Stimulated activated CD4-positive, alpha-beta T cell treated with anti-CD3 and anti-CD28 coated beads, Interleukin-2, amount 100 ng/mL, for 24 hours (primary cell): ENCODE data around the gene CNDP1.

Experiments used
- DNase-seq, 2 donors: peaks; one replicate each; pipeline ENCODE4 v3.0.0-alpha.2; 2020

The CNDP1 gene

DNA sequence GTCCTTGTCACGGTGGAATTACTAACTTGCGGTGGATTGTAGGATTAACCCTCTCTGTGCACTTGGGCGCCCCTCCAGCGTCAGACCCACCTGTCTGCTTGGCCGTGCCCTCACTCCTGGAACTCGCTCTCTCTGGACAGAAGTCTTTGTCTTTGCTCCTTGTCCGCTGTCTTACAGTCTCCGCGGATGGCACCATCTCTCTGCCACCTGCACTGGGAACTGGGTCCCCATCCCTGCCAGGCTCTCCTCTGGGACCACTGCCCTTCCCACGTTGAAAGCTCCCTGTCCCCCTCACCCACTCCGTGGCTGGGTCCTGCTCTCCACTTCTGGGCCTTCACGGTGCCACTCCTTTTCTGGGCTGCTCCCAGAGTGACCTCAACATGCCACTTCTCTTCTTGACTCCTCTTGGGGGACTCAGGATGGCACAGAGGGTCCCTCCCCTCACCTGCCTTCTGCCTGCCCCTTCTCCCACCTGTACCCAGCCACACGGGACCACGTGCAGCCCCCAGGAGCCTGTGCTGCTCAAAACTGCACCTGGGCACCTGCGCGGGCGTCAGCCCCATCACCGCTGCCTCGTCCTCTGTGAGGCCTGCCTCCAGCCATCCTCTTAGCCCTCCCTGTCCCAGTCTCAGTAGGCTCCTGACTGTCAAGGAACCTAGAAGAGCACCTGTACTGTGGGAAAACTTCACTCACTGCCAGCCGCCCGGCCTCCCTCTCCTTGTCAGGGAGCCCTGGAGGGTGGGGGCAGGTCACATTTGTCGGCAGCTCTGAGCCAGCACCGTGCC lies 27.0 kb upstream of the CNDP1 start:
- DNase-seq, result no peak

DNA sequence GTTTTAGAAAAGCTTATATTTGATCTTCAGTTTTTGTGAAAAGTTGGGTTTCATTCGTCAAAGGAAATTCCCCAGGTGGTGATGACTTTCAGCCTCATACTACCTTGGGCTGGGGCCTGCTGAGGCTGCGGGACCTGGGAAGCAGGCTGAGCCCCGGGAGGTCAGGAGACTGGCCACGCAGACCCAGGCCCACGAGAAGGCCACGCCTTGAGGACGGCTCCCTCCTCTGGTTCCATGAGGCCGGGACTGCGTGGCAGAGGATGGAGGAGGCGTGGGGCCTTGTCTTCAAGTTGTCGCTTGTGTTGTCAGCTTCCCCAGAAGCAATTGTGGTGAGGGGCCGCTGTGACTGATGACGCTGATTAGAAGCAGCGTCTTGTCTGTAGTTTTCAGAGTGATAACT lies 26.4 kb upstream of the CNDP1 start:
- DNase-seq, result no peak

DNA sequence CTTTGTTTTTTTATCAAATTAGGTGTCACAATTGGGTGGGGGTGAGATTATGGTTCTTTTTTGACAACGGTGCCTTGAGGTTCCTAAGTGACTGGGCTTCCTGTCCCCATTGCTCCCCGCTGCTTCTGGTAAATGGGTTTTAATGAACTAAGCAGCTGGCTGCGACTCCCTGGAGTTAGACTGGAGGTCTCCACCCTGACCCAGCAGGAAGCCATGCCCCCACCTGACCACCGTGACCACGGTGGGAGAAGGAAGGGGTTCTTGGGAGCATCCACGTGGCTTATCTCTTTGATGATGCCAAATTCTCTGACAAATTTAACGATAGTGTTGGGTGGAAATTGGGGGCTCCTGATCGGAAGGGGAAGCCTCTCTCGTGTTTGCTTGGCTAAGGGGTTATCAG lies 25.9 kb upstream of the CNDP1 start:
- DNase-seq, result no peak

DNA sequence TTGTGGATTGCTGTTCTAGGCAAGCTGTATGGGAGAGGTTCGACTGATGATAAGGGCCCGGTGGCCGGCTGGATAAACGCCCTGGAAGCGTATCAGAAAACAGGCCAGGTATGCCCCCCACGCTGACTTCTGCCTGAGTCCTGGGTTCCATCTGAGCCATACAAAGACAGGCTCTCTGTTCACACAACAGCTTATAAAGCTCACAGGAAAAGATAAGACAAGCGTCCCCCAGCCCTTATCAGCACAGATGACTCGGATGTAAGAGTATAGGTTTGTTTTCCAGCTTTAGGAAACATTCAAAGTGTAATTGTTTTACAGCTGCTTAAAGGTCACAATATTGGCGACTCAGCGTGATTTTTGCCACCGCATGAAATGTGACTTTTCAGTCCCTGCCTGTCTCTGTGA lies 25.5 kb upstream of the CNDP1 start:
- DNase-seq, result no peak

DNA sequence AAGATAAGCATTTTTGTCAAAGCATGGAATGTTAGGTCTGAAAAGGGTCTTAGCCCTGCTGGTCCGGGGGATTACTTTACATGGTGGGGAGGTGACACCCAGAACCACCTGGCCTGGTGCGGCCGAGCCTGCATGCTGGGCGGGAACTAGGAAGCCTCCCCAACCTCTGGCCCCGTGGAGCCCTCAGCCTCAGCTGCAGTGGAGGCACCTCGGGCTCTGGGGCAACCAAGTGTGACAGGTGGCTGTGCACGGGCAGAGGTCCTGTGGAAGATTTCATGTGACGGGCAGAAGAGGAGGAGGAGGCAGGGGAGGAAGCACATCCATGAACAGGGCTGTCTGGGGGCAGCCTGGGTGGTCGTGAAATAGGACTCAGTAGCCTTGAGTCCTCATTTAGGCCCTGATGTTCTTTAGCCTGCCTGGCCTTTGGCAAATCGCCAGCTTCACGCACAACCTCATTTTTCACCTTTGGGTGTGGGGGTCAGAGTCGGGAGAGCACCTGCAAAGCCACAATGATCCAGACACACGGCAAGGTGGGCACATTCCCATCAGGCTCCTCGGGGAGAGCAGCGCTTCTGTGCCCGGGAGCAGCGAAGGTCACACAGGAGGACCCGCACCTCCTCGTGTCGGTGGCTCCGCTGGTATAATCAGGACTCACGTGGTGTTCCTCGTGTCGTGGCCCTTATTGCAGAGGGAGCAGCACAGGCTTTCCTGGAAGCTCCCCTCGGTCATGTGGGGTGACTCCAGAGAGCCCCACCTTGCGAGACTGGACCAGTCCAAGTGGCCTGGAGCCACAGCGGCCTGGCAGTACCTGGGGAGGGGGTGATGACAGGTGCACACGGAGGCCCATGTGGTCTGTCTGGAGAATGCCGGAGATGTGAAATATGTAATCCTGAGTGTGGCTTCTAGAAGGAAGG lies 24.2 kb upstream of the CNDP1 start:
- no peak for DNase-seq

DNA sequence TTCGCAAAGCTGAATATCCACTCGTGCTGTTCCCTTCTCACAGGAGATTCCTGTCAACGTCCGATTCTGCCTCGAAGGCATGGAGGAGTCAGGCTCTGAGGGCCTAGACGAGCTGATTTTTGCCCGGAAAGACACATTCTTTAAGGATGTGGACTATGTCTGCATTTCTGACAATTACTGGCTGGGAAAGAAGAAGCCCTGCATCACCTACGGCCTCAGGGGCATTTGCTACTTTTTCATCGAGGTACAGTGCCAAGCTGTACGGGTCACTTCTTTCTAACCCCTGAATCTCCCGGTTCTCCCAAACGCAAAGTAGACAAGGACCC lies 23.6 kb upstream of the CNDP1 start:
- no peak for DNase-seq

DNA sequence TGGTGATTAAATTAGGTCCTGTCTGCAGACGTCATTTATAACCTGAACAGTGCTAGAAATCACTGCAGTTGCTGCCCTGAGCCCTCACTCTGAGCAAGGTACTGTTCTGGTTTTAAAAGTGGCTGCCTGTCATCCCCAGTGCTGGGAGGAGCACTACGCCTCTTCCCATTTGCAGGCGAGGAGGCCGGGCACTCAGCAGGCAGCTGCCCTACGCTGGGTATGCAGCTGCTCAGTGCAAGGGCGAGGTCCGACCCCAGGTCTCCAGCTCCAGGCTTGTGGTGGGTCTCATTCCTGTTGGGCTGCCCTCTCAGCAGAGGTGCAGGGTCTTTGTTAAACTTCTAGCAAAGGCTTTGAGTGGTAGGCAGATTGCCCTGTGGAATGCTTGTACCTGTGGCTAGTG lies 22.5 kb upstream of the CNDP1 start:
- no peak for DNase-seq

DNA sequence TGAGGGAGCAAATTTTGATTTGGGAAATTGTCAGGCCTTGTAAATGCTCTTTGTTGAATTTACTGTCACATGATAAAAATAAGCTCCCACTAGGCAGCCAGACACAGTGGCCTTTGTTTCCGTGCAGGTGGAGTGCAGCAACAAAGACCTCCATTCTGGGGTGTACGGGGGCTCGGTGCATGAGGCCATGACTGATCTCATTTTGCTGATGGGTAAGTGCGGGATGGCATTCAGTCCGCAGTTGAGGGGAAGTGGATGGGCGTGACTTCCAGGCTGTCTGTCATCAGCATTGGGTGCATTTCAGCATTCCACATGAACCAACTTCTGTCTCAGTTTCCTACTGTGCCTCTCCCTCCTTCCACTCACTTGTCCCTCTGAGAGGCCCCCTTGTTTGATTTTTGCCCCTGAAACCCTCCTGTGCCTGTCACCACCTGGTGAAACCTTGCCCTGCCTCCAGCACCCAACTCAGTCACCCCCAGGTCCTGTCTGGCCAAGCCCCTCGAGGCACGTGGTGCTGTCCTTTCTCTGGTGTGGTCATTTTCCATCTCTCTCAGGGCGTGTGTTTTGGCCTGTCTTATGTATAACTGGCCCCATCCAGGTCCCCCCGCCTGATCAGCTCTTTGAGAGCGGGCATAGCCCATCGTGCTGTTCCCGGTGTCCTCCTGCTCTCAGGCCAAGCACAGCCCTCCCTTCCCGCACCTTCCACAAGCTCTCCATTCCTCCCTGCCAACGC lies 21.8 kb upstream of the CNDP1 start:
- no peak for DNase-seq

DNA sequence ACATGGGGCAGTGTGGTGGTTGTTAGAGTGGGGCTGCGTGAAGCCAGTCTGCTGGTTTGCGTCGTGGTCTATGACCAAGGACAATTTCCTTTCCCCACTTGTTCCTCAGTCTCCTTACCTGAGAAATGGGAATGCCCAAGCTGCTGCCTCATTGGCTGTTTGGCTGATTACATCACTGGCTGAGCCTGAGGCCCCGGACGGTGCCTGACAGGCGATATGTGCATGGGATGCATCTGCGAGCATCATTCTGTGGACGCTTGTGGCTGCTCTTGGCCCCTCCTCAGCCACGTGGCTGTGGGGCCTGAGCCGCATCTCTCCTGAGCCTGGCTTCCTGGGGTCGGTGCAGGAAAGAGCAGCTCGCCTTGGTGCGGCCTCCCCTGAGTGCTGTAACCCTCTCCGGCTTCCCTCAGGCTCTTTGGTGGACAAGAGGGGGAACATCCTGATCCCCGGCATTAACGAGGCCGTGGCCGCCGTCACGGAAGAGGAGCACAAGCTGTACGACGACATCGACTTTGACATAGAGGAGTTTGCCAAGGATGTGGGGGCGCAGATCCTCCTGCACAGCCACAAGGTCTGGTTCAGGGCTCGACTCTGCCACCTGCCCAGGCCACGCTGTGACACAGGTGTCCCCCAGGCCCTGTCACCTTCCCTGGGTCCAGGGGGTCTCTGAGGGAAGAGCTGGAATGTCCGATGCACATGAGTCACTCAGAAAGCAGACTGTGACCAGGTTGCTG lies 21.0 kb upstream of the CNDP1 start:
- DNase-seq, result no peak

DNA sequence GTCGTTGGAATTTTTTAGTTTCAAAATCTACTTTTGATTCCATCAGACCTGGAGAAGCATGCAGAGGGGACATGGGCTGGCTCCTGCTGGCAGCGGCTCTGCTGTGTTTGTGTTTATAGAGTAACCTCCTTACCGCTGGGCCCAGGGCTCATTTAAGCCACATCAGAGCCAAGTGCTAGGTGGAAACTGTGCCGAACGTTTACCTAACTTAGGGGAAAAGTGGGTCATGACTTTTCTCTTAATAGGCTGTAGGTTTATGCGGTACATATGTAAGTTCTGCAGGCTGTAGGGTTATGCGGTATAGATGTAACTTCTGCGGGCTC lies 20.5 kb upstream of the CNDP1 start:
- no peak for DNase-seq

DNA sequence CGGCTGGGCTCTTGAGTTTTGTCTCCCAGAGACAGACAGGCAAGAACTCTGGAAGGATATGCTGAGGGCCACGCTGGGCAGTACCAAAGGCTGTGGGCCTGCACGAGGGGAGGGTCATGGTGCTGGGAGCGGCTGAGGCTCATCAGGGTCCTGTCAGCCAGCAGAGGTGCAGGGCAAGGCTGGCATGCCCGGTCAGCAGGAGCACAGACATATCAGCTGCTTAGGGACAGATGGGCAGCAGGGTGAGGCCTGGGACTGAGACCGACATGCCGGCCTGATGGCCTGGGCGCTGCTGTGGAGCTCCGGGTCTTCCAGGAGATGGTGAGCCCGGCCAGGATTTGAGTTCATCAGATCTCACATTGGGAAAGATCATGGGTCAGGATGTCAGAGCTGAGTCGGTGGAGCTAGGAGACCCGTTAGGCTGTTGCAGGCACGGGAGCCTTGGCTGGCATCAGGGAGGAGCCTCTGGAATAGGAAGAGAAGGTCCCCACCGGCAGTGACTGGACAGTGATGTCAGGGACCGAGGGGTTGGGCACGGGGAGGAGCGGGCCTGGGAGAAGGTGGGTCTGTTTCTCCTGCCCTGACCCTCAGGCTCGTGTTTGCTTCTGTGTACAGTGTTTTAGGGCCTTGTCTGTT lies 19.3 kb upstream of the CNDP1 start:
- DNase-seq, result no peak

DNA sequence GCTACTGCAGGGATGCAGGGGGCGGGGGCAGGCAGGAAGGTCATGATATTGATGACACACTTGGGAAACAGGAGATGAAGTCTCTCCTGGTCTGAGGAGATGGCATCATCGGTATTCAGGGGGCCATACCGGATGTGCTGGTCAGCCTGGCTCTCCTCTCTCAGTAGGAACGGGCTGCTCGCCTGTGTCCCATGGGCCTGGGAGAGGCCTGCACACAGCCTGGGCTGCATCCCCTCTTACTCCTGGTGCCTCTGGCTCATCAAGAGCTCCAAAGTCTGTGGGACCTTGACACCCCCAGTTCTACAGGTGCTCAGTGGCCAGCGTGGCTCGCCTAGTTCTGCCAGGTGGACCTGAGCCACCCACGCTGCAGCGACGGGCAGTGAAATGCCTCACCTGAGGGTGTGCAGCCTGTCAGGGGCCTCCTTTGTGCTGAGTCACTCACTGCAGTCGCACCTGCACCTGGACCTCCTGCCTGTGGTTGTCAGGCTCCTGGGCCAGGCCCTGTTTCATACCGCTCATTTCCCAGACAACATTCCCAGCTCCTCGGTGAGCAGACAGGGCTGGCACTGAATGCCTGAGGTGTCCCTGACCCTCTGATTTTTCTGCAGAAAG lies 18.6 kb upstream of the CNDP1 start:
- DNase-seq, result no peak

DNA sequence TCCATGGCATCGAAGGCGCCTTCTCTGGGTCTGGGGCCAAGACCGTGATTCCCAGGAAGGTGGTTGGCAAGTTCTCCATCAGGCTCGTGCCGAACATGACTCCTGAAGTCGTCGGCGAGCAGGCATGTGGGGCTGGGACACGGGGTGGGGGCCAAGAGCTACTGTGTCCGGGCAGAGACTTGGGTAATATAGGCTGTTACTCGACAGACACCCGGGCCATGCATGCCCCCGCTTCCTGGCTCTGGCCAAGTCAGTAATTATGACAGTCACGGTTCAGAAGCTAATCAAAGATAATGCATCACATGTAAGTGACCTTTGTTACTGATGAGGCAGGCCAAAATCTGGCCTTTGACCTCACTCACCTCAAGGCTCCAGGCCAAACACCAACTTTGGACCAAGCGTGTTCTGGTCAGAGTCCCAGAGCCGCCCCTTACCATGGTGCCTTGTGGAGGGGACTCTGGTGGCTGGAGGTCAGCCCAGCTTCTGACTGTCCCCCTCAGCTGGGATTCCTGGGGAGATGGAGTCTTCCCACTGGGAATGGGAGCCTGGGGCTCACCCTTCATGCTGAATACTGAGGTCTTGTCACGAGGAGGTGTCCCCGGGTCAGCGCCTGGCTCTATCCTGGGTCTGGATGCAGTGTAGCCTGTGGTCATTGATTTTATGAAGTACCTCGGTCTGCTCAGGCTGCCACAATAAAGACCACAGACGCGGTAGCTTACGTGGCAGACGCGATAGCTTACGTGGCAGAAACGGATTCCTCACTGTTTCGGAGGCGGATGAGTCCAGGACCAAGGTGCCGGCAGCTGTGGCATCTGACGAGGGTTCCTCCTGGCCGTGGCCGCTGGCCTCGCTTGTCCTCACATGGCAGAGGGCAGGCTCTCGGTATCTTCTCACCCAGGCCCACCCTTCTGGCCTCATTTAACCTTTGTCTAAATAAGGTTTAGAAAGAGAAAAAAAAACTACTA lies 17.7 kb upstream of the CNDP1 start:
- no peak for DNase-seq

DNA sequence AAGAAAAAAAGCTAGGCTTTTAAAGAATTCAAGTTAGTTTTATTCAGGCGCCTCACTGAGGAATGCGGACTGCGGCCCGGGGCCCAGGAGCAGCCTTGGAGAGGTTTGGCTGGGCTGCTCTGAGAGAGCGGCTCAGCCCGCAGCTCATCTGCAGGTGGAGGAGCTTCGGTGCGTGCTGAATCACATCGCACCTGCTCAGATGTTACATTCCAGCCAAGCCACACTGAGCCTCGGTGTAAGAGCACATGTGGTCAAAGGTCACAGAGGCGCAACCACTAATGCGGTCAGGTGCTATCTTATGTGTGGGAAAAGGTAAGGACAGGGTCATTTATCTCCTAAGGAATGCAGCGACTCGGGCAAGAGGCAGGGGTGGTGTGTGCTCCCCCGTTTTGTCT lies 17.1 kb upstream of the CNDP1 start:
- no peak for DNase-seq

DNA sequence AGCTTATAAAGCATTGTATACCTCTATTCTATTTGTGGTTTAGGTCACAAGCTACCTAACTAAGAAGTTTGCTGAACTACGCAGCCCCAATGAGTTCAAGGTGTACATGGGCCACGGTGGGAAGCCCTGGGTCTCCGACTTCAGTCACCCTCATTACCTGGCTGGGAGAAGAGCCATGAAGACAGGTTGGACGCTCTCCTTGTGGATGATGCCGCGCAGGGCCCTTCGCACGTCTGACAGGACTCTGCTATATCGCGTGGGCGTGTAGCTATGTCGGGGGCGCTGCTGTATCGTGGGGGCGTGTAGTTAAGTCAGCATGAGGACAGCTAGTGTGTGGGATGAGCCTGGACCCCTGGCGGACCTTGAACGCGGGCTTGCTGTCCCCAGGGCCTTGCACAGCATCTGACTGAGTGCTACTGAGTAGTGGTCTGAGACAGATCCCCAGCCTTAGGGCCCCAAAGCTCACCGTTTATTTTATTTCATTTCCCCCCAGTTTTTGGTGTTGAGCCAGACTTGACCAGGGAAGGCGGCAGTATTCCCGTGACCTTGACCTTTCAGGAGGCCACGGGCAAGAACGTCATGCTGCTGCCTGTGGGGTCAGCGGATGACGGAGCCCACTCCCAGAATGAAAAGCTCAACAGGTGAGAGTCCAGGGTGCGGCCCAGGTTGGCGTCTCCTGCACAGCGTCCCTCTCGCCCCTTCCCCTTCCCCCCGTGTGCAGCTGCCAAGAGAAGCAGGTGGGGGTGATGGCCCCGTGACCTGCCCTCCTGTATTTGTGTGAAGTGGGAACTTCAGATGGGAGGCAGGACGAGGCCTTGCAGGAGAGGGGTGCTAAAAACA lies 15.6 kb upstream of the CNDP1 start:
- no peak for DNase-seq

DNA sequence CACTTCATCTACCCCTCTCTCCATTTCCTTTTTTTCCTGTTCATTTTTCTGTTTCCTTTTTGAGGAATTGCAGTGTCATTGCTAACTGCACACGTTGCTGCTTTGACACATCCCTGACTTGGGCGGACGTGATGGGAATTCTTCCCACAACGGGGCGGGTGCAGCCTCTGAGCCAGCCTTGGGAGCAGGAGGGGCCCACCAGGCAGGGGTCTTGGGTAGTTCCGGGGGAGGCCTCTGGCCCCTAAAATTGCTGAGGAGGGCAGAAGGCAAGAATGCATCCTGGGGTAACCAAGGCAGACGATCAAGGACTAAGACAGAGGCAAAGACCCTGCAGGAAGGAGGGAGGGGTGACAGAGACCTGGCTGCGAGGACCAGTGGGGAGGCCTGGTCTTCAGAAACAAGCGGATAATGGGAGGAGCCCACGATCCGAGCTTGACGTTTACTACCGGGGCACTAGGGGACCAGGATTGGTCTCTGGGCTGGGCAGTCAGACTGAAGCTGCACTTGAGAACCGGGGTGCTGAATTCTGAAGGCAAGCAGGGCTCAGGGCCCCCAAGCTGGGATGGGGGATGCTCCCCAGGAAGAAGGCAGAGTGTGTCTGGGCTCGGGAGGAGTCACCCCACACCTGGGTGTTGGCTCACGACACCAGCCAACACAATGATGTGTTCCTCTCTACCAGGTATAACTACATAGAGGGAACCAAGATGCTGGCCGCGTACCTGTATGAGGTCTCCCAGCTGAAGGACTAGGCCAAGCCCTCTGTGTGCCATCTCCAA lies 14.8 kb upstream of the CNDP1 start:
- no peak for DNase-seq

DNA sequence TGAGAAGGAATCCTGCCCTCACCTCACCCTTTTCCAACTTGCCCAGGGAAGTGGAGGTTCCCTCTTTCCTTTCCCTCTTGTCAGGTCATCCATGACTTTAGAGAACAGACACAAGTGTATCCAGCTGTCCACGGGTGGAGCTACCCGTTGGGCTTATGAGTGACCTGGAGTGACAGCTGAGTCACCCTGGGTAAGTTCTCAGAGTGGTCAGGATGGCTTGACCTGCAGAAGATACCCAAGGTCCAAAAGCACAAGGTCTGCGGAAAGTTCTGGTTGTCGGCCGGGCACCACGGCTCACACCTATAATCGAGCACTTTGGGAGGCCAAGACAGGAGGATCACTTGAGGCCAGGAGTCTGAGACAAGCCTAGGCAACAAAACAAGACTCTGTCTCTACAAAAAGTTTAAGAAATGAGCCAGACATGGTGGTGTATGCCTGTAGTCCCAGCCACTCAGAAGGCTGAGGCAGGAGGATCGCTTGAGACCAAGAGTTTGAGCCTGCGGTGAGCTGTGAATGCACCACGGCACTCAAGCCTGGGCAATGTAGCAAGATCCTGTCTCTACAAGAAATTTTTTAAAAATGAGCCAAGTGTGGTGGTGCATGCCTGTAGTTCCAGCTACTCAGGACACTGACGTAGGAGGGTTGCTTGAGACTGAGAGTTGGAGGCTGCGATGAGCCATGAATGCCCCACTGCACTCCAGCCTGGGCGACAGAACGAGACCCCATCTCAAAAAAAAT lies 14.0 kb upstream of the CNDP1 start:
- no peak for DNase-seq

DNA sequence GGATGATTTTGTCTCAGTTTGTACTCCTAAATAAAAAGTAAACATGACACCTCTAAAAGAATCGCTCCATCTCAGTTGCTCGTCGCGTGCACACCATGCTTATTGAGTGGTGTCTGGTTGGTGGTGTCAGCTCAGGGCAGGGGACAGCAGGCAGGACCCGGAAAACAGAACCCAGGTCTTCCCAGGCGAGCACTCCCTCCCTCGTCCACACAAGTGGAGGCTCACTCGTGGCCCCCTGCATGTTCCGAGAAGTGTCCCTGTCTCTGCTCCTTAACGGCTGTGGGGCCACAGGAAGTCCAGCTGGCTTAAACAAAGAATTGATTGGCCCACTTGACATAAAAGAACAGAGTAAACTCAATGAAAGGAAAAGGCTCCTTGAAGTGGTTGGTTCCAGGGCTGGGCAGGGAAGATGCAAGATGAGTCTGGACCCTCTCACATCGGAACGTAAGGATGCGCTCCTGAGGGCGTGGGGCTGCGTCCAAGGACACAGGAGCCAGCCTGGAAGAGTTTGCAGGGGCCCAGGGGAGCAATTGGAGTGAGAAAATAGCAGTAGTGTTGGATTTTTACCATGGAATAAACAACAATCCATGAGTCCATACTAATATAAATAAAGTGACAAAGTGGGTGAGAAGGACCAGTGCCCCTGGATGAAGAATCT lies 13.1 kb upstream of the CNDP1 start:
- no peak for DNase-seq
